ENCODE measurements around the gene CUL4A. TPM values are rescaled to one million over a fixed set of nuclear protein-coding genes. Genes with fewer than 3 reads are reported as not detected.
A peak's percentile ranks its signal among the peaks of the same experiment; 100 is the strongest.

The CUL4A gene
- total RNA-seq, 1 donor from 2014 or later = 60.1 TPM

GRCh38 chr13:113274721-113275120 lies 65.3 kb downstream of the CUL4A start:
- H3K4me3 ChIP-seq = no peak overlapping the region
- H3K27ac ChIP-seq = no peak overlapping the region
- DNase-seq (no peak), ATAC-seq (no peak)
- H3K36me3 ChIP-seq = no peaks in the 10 kb centered on the region
- peaks cover 7% of the 10 kb centered on the region for H3K4me1 ChIP-seq
- H3K27me3 ChIP-seq (ENCODE audit: low read depth) = no peaks in the 10 kb centered on the region
- intact Hi-C loops (cut with DNase I) = no loop called here
- TF ChIP-seq CTCF (IDR thresholded peaks at IDR 0.05) = no peak
- no peaks in the 10 kb centered on the region for H3K9me3 ChIP-seq

- TF ChIP-seq CTCF (IDR thresholded peaks at IDR 0.05) = peak; percentile 40
- no peak overlapping the region for H3K27ac ChIP-seq
- no peaks in the 10 kb centered on the region for H3K9me3 ChIP-seq
- no peaks in the 10 kb centered on the region for H3K36me3 ChIP-seq
- DNase-seq = no peak
- H3K27me3 ChIP-seq (ENCODE audit: low read depth) = no peaks in the 10 kb centered on the region
- no peak overlapping the region for H3K4me3 ChIP-seq
- ATAC-seq = peak; percentile 46 to 49
- intact Hi-C loops (cut with DNase I) = no loop called here
- H3K4me1 ChIP-seq = peaks cover 7% of the 10 kb centered on the region
Measured at GRCh38 chr13:113275387-113275786, 66.0 kb downstream of the CUL4A start.

GRCh38 chr13:113280126-113280525 lies 70.7 kb downstream of the CUL4A start:
- H3K4me1 ChIP-seq = peaks cover 6% of the 10 kb centered on the region
- ATAC-seq (no peak), DNase-seq (no peak)
- H3K27ac ChIP-seq = no peak overlapping the region
- no peak for TF ChIP-seq CTCF (IDR thresholded peaks at IDR 0.05)
- no peak overlapping the region for H3K4me3 ChIP-seq
- no peaks in the 10 kb centered on the region for H3K9me3 ChIP-seq
- no peaks in the 10 kb centered on the region for H3K36me3 ChIP-seq
- no peaks in the 10 kb centered on the region for H3K27me3 ChIP-seq (ENCODE audit: low read depth)
- intact Hi-C loops (cut with DNase I) = no loop called here

GRCh38 chr13:113283904-113284303 lies 74.5 kb downstream of the CUL4A start:
- ATAC-seq (no peak), DNase-seq (no peak)
- H3K27me3 ChIP-seq (ENCODE audit: low read depth) = peaks cover 4% of the 10 kb centered on the region
- TF ChIP-seq CTCF (IDR thresholded peaks at IDR 0.05) = no peak
- H3K27ac ChIP-seq = no peak overlapping the region
- no peaks in the 10 kb centered on the region for H3K36me3 ChIP-seq
- no peak overlapping the region for H3K4me3 ChIP-seq
- intact Hi-C loops (cut with DNase I) = no loop called here
- H3K9me3 ChIP-seq = no peaks in the 10 kb centered on the region
- no peaks in the 10 kb centered on the region for H3K4me1 ChIP-seq

GRCh38 chr13:113288880-113289279 lies 79.5 kb downstream of the CUL4A start:
- intact Hi-C loops (cut with DNase I) = no loop called here
- no peaks in the 10 kb centered on the region for H3K4me1 ChIP-seq

More at GRCh38 chr13:113288880-113289279, 79.5 kb downstream of the CUL4A start:
- H3K4me3 ChIP-seq = no peak overlapping the region
- DNase-seq (no peak), ATAC-seq (no peak)
- no peak for TF ChIP-seq CTCF (IDR thresholded peaks at IDR 0.05)
- no peaks in the 10 kb centered on the region for H3K9me3 ChIP-seq
- H3K36me3 ChIP-seq = no peaks in the 10 kb centered on the region
- no peak overlapping the region for H3K27ac ChIP-seq
- H3K27me3 ChIP-seq (ENCODE audit: low read depth) = peaks cover 15% of the 10 kb centered on the region
